Vagina (tissue), 2 donors: Measurements from ENCODE around the gene SUMF1.

Source experiments
- CTCF ChIP-seq, 3 experiments: fragments of 450-650 bp in 2 of 3; fragments of 200-600 bp in 1 of 3; sonication (generic) in 1 of 3; IDR thresholded peaks; one replicate each; pipeline ENCODE4 v1.5.1; 2017 to 2019; ENCODE audit warnings: antibody characterized with exemption in 3 of 3, mild to moderate bottlenecking in 2 of 3, moderate library complexity in 2 of 3
- POLR2A ChIP-seq, 2 donors: fragments of 450-650 bp; IDR thresholded peaks; one replicate each; pipeline ENCODE4 v1.6.1; 2017; ENCODE audit warnings: antibody characterized with exemption in 2 of 2, mild to moderate bottlenecking in 2 of 2, moderate library complexity in 2 of 2
- POLR2AphosphoS5 ChIP-seq, 2 donors: sonication (generic); formaldehyde crosslinking; IDR thresholded peaks; one replicate each; pipeline ENCODE4 v1.9.0; 2017; ENCODE audit warnings: antibody characterized with exemption in 2 of 2, mild to moderate bottlenecking in 2 of 2, low read depth in 1 of 2; ENCODE audit not compliant: insufficient read depth in 1 of 2

- no peak for TF ChIP-seq CTCF (IDR thresholded peaks at IDR 0.05)
- no peak for TF ChIP-seq POLR2AphosphoS5 (IDR thresholded peaks at IDR 0.05; ENCODE audit: insufficient read depth in 1 of 2, low read depth in 1 of 2)
- TF ChIP-seq POLR2A (IDR thresholded peaks at IDR 0.05), result no peak
Measured at GRCh38 chr3:4332574-4332973, 134.5 kb downstream of the SUMF1 start.
